ENCODE data around the gene TTC38.

TTC38 gene

DNA sequence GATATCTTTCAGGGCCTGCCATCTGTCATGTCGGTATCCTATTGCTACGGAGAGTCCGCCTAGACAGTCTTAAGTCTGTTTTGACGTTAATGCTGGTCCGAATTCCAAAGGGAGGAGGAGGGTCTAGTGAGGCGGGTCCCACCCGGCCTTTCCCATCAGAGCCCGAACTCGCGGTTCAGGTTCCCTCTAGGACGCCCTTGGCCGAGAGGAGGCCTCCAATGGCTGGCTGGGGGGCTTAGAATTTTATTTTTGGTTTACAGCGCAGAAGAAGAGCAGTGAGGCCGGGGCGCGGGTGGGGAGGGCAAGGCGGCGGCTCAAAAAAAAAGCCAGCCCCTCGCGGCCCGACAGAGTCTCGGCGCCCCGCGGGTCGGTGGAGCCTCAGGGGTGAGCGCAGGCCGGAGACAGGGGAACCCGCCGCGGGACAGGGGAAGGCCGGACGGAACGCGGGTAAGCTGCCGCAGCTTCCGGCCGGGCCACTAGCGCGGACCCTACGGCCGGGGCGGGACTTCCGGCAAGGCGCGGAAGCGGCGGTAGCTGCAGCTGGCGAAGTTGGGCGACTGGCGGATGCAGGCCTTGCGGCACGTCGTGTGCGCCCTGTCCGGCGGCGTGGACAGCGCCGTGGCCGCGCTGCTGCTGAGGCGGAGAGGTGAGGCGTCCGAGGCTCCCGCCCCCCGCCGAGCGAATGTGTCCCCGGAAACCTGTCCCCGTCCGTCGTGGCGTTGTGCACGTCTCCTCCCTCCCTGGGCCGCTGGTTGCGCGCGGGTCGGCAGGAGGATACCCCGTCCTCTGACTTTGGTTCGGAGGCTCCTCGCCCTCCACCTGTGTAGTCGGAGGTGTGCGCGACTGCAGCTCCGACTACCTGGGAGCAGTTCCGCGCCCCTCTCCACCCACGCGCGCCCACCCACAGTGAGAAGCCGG, 67.7 kb downstream of the TTC38 start, which contains the start of gene TRMU:
TSS of gene TRMU (plus strand) at position 514 of the 918 bp plus-strand sequence. CDS start at position 565, 51 bp downstream.
- peak; percentile 55 for DNase-seq

DNA sequence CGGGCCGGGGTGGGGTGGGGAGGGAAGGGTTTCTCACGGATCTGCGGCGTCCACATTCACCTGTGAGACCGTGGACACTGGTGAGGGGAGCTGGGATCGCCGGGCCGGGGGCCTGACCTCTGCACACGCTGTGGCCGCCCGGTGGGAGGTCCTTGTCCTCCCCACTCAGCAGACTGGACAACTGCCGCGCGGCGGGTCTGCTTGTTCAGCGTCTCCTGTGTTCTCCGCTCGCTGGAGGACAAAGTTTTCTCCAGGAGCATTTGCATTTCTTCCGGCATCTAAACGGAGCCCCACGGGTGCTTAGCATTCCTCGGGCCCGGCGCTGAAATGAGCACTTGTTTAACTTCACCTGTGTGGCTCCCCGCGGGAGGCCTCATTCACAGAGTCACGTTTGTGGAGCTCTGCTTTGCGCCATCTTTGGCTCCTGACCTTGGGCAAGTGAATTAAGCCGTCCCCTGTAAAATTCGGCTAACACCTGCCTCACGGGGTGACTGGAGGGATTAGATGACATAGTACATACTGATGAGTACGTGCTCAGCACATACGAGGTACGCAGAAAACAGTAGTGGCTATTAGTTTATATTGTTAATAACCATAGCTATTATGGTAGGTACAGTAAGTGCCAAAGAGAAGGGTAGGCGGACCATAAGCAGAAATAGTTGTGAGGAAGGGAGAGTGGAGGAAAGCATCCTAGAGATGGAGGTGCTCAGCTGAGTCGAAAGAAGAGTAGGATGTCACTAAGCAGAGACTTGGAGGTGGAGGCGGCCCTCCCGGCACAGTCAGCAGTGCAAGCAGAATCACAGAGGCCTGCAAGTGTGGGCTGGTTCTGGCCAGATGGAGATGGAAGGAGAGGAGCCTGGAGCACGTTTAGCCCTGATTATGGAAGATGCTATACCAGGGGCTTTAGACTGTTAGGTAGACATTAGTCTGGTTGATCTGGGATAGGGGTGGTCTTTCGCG, 68.6 kb downstream of the TTC38 start:
- DNase-seq: no peak

DNA sequence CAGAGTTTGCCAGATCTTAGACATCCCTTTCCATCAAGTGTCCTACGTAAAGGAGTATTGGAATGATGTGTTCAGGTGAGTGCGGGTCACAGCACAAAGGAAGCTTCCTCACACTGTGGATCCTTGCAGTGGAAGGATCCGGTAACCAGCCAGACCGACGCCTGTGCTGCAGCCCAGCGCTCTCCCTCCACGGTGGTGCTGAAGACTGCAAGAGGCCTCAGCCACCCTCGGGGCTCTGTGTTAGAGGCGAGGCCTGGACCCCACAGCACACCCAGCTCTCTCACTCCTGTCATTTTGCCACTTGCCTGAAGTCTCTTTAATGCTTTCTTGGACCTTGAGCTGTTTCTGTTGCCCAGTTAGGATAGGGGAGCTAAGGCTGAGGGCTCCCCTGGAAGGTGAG, 70.1 kb downstream of the TTC38 start:
- no peak for DNase-seq

DNA sequence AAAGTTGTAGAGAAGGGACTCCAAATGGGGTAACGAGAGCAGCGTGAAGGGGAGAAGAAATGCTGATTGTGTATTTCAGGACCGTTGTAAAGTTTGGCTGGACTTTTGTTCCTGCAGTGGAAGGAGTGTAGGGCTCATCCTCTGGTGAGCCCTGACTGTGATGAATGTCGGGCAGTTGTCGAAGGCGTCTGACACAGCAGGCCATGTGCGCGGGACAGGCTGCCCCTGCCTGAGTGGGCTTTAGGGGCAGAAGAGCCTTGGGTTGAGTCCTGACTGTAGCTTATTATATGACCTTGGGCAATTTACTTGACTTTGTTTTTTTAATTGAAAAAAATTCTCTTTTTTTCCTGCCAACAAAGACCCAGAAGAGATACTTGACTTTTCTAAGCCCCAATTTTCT, 70.8 kb downstream of the TTC38 start:
- no peak for DNase-seq

DNA sequence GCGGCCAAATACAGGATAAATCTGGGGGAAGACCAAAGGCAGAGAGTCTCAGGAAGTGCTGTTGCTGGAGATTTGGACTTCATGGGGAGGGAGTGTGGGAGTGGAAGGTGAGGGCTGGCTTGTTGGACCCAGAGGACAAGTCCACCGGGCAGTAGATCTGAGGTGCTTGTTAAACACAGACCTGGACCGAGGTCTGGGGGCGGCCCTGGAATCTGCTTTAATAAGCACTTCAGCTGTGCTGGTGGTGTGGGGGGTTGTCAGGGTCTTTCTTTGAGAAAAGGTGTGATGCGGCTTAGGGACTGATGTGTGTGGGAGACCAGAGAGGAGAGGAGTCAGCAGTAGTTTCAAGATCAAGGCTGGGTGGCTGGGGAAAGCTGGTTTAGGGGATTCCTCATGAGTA, 72.1 kb downstream of the TTC38 start:
- no peak for DNase-seq

DNA sequence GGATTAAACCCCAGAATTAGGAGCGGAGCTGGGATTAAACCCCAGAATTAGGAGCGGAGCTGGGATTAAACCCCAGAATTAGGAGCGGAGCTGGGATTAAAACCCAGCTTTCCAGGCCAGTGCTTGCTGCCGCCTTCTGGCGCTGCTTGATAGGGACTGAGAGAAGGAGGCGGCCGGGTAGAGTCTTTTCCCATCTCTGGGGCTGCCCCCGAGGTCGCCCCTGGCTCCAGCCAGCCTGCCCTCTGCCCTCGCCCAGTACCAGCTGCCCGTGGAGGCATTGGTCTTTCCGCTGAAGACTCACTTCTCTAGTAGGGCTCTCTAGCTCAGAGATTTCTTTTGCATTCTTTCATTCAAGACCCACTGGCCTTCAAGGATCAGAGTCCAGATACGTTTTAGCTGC, 72.9 kb downstream of the TTC38 start:
- DNase-seq: no peak

All from activated CD4-positive, alpha-beta T cell treated with anti-CD3 and anti-CD28 coated beads for 1 hour (primary cell).